KOPT-K1 (cell line): Measurements from ENCODE around the gene ATP1B2.
A peak's percentile ranks its signal among the peaks of the same experiment; 100 is the strongest.
"Not testable (repeated sequence)": the region's sequence is repeated elsewhere in the genome, so short reads cannot be mapped to it uniquely, and the experiment has no call there.

Experiments used
- H3K27ac ChIP-seq: fragments of 200-600 bp; sonication (generic); 2 replicates; pipeline ENCODE4 v1.5.1; 2016; ENCODE audit warnings: antibody characterized with exemption, mild to moderate bottlenecking, low read depth, low read length; ENCODE audit not compliant: poor library complexity, severe bottlenecking
- H3K36me3 ChIP-seq: fragments of 200-600 bp; sonication (generic); 2 replicates; pipeline ENCODE4 v1.5.1; 2017; ENCODE audit warnings: antibody characterized with exemption, mild to moderate bottlenecking, low read length, moderate library complexity; ENCODE audit not compliant: insufficient read depth
- H3K9me3 ChIP-seq: fragments of 200-600 bp; sonication (generic); 2 replicates; pipeline ENCODE4 v1.5.1; 2017; ENCODE audit warnings: antibody characterized with exemption, low read length, mild to moderate bottlenecking; ENCODE audit not compliant: insufficient read depth, poor library complexity, severe bottlenecking

Gene ATP1B2

DNA sequence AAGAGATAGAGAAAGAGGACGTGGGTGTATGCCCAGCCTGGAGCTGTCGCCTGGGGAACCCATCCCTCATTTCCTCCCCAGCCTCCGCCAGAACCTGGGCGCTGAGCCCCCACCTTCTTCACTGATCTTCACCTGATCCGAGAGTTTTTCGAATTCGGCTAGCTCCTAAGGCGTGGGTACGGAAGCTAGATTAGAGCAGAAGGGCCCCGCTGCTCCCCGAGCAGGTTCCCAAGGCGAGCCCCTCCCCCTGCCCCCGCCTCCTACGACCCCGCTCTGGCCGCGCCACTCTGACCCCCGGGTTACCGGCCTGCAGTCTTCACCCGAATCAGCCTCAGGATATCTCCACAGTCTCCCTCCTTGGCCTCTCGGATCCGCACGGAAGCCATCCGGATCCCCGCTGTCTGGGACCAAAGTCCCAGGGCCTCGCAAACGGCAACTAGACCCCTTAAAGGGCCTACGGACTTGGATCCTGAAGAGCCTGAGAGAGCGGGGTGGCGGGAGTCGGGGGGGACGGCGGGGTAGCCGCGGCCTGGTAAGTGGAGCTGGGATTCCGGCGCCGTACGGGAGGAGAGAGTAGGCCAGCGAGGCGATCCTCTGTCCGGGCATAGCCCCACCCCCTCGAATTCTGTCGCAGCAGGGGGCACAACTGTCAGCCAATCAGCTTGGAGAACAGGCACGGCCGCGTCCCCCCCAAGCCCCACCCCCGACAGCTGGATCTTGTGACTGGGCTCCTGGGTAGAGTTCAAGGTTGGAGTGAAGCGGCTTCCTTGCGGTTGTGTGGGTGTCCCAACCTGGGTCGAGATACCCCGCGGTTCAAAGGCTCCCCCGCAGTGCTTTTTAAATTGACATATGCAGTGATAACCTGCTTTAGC is 23.2 kb upstream of the ATP1B2 start, which contains the start of gene SAT2:
TSS of gene SAT2 (minus strand) at position 572 of the 872 bp plus-strand sequence. CDS start at position 386, 186 bp downstream.
- peak within 1 kb of the TSS; percentile 24 for H3K27ac ChIP-seq
- no peaks in the 10 kb centered on the region for H3K36me3 ChIP-seq
- H3K9me3 ChIP-seq = no peaks in the 10 kb centered on the region

DNA sequence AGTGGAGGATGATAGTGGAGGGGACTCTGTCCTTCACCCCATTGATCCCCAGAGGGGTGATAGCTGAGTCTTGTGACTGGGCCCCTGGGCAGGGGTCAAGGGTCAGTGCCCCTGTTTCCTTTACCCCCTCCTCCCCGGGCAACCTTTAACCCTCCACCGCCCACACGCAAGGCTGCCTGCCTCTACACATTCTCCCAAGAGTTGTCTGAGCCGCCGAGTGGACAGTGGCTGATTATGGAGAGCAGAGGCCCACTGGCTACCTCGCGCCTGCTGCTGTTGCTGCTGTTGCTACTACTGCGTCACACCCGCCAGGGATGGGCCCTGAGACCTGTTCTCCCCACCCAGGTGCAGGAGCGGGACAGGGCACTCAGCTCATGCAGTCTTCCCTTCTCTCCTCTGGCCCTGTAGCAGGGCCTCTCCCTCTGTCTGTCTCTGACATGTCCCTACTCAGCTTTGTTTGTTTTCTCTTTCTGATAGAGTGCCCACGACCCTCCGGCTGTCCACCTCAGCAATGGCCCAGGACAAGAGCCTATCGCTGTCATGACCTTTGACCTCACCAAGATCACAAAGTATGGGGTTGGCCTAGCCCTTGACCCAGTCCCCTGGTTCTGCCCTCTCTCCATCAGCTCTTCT is 20.7 kb upstream of the ATP1B2 start, which contains the start of gene SHBG:
TSS of gene SHBG (plus strand) at position 197 of the 633 bp plus-strand sequence. CDS start at position 235, 38 bp downstream.
- no peak within 1 kb of the TSS for H3K27ac ChIP-seq
- H3K36me3 ChIP-seq = no peaks in the 10 kb centered on the region
- no peaks in the 10 kb centered on the region for H3K9me3 ChIP-seq

DNA sequence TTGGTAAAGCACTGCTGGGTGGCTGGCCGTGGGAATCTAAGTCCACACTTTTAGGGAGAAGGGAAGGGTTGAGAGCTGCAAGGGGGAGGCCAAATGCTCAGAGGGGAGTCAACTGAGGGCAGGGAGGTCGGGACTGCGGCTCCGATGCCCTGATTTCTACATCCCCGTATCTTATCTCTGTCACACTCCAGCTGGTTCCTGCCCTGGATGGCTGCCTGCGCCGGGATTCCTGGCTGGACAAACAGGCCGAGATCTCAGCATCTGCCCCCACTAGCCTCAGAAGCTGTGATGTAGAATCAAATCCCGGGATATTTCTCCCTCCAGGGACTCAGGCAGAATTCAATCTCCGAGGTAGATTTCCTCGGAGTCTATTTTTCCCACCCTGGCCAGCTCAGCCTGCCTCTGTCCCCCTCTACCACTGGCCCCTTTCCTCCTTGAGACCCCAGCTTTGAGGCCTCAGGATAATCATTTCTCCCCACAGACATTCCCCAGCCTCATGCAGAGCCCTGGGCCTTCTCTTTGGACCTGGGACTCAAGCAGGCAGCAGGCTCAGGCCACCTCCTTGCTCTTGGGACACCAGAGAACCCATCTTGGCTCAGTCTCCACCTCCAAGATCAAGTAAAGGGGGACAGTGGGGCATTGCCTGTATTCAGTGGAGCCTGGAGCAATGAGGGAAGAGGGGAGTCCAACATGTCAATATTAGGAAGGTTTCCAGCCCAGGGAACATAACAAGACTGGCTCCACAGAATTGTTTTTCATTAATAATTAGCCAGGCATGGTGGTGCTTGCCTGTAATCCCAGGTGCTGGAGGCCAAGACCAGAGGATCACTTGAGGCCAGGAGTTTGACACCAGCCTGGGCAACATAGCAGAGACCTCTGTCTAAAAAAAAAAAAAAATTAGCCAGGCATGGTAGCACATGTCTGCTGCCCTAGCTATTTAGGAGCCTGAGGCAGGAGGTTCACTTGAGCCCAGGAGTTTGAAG is 19.0 kb upstream of the ATP1B2 start:
- H3K36me3 ChIP-seq = no peaks in the 10 kb centered on the region
- no peaks in the 10 kb centered on the region for H3K9me3 ChIP-seq
- no peak overlapping the region for H3K27ac ChIP-seq

DNA sequence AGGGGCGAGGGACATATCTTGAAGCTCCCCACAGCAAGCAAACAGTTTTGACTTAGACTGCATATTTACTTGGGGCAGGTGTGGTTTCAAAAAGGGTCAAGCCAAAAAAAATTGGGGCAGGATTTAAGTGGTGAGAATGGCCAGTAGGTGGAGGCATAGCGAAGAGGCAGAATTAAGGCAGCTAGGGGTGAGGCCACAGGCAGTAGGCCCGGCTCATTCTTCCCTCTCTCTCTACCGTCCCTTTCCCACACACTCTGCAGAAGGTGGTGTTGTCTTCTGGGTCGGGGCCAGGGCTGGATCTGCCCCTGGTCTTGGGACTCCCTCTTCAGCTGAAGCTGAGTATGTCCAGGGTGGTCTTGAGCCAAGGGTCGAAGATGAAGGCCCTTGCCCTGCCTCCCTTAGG is 18.2 kb upstream of the ATP1B2 start:
- Histone ChIP-seq H3K36me3 (no peaks in the 10 kb centered on the region), H3K27ac (no peak overlapping the region)

DNA sequence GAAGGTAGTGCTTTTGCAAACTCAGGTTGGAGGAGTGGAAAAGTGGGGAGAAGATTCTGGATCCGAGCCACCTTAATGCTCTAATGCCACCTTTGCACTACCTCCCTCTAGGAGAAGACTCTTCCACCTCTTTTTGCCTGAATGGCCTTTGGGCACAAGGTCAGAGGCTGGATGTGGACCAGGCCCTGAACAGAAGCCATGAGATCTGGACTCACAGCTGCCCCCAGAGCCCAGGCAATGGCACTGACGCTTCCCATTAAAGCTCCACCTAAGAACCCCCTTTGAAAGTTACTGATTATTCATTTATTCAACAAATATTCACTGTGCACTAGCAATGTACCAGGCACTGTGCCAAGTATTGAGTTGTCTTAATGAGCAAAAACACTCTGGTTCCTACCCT is 17.6 kb upstream of the ATP1B2 start:
- Histone ChIP-seq H3K36me3 (no peaks in the 10 kb centered on the region), H3K9me3 (no peaks in the 10 kb centered on the region), H3K27ac (no peak overlapping the region)

More for the DNA sequence above, 18.2 kb upstream of the ATP1B2 start:
- no peaks in the 10 kb centered on the region for H3K9me3 ChIP-seq

DNA sequence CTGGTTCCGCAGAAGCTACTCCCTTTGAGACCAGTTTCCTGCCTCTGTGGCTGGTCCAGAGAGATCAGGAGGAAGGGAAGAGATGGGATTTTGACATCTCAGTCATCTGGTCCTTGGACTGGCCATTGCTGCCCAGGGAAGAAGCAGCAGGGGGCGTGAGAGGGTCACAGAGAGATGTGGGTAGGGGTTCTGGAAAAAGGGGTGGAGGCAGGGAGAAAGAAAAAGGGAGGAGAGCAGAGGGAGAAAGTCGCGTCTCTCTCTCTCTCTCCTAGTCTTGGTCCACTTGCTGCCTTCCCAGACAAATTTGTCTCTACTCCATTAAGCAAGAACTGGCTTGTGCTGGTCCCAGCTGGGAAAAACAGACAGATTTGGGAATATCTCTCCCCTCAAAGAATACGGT is 16.3 kb upstream of the ATP1B2 start:
- H3K27ac ChIP-seq = no peak overlapping the region
- no peaks in the 10 kb centered on the region for H3K9me3 ChIP-seq

DNA sequence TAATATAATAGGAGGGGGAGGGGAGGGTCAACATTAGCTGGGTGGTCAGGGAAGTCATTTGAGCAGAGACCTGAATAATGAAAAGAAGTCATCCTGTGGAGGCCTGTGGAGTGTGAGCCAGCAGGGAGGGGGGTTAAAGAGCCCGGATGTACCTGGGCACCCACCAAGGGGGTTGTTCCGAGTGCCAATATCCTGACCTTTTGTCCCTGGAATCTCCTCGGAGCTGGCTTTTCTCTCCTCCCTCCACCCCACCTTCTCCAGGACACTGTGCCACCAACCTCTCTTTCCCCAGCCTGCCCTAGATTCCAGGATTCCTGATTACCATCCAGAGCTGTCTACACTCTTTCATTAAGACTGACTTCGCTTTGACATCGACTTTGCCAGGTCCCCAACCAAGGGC is 14.6 kb upstream of the ATP1B2 start:
- Histone ChIP-seq H3K9me3 (no peaks in the 10 kb centered on the region), H3K36me3 (no peaks in the 10 kb centered on the region), H3K27ac (no peak overlapping the region)

More for the DNA sequence above, 16.3 kb upstream of the ATP1B2 start:
- no peaks in the 10 kb centered on the region for H3K36me3 ChIP-seq

DNA sequence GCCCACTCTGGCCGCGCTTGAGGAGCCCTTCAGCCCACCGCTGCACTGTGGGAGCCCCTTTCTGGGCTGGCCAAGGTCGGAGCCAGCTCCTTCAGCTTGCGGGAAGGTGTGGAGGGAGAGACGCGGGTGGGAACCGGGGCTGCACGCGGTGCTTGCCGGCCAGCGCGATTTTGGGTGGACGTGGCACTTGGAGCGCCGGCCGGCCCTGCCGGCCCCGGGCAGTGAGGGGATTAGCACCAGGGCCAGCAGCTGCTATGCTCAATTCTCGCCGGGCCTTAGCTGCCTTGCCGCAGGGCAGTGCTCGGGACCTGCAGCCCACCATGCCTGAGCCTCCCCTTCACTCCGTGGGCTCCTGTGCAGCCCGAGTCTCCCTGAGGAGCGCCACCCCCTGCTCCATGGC is 9.9 kb upstream of the ATP1B2 start:
- H3K27ac ChIP-seq = no peak overlapping the region
- H3K9me3 ChIP-seq = no peaks in the 10 kb centered on the region

DNA sequence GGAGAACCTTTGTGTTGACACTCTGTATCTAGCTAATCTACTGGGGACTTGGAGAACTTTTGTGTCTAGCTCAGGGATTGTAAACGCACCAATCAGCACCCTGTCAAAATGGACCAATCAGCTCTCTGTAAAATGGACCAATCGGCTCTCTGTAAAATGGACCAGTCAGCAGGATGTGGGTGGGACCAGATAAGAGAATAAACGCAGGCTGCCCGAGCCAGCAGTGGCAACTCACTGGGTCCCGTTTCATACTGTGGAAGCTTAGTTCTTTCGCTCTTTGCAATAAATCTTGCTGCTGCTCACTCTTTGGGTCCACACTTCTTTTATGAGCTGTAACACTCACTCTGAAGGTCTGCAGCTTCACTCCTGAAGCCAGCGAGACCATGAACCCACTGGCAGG is 9.1 kb upstream of the ATP1B2 start:
- H3K9me3 ChIP-seq, H3K36me3 ChIP-seq, H3K27ac ChIP-seq: not testable (repeated sequence)

More for the DNA sequence above, 9.9 kb upstream of the ATP1B2 start:
- no peaks in the 10 kb centered on the region for H3K36me3 ChIP-seq

DNA sequence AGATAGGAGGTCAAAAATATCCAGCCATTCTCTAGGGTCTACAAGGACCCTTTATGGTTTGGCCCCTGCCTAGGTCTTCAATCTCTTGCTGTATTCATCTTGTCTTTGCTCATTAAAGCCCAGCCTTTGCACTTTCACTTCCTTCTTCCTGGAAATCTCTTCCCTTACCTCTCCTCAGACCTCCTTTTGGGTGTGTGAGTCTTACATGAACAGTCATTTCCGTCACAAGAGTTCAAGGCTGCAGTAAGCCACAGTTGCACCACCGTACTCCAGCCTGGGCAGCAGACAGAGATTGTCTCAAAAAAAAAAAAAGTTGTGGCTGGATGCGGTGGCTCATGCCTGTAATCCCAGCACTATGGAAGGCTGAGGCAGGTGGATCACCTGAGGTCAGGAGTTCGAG is 6.0 kb upstream of the ATP1B2 start:
- H3K9me3 ChIP-seq = no peaks in the 10 kb centered on the region
- H3K36me3 ChIP-seq = no peaks in the 10 kb centered on the region
- H3K27ac ChIP-seq = no peak overlapping the region

DNA sequence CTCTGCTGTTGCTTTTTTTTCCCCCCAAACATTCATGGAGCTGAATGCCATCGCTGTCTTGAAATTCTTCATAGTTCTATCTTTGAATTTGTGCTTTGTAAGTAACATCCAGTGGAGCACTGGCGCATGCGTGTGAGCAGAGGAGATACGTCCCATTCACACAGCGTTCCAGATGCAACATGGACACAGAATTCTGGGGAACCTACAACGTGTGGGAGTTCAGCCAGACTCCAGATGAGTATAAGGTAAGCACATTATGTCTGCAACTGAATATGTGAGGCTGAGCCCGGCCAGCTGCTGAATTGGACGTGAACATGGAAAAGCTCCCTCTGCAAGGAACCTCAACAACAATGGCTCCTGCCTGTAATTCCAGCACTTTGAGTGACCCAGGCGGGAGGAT is 4.3 kb upstream of the ATP1B2 start:
- H3K9me3 ChIP-seq = no peaks in the 10 kb centered on the region
- H3K27ac ChIP-seq = no peak overlapping the region
- no peaks in the 10 kb centered on the region for H3K36me3 ChIP-seq

DNA sequence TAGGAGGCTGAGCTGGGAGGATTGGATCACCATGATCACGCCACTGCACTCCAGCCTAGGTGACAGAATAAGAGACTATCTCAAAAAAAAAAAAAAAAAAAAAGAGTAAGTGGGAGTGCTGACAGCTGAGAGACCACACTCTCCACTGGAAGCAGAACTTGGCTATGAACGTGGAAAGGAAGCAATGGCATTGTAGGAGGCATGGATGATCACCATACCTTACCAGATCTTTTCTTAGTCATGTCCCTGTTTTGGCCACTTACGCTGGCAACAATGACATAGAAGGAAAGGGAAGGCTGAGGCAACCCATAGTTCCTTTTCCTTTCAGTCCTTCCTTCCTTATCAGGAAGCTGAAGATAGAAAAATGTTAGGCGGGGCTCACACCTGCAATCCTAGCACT is 3.7 kb upstream of the ATP1B2 start:
- Histone ChIP-seq H3K9me3 (no peaks in the 10 kb centered on the region), H3K27ac (no peak overlapping the region), H3K36me3 (no peaks in the 10 kb centered on the region)

DNA sequence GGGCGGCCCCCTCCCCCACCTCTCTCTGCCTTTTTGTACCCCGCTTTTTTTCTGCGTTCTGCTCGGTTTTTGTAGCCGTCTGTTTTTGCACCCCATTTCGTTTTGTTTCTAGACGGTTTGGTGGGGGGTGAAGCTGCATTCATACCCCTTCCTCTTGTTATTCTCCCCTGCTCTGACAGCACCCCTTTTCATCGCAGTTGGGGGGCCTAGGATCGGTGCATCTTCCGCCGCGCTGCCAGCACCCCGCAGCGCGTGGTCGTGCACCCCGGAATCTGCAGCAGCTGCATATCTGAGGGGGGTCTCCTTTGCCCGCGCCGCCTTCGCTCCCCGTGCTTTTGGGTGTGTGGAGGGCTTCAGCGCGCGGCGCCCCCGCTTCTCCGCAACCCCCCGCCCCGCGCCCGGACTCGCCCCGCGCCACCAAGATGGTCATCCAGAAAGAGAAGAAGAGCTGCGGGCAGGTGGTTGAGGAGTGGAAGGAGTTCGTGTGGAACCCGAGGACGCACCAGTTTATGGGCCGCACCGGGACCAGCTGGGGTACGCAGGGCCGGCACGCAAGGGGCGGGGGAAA is 455 bp downstream of the ATP1B2 start:
- H3K27ac ChIP-seq = no peak overlapping the region
- H3K36me3 ChIP-seq = no peaks in the 10 kb centered on the region
- H3K9me3 ChIP-seq = no peaks in the 10 kb centered on the region

DNA sequence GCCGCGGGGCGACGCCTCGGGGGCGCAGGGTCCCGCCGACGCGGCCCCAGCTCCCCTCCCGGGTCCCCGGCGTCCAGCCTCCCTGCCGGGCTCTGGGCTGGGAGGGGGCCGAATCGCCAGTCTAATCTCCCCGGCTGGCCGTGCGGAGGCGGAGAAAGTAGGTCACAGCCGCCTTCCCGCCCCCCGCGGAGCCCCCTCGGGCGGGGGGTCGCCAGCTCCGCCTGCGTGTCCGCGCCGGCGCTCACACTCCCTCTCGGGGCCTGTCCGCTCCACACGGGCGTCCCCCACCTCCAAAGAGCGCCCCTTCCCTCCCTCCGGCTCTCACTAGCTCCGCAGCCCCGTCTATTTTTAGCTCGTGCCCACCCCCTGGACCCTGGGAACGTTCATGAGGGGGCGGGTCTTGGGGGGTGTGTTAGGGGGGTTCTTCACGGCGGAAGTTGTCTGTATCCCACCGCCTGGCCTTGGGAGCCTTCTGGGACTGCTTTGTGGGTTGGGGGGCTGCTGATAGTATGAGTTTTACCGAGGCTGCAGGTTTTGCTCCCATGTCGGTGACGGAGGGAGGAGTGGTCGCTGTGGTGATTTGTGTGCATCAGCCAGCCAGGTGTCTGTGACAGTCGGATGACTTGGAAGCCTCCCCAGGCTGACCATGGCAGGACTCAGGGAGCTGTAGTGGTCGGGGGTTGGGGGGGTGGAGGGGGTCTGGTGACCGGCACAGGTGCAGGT is 1.1 kb downstream of the ATP1B2 start:
- Histone ChIP-seq H3K27ac (no peak overlapping the region), H3K9me3 (no peaks in the 10 kb centered on the region), H3K36me3 (no peaks in the 10 kb centered on the region)
